Fibroblast of lung (primary cell): Measurements from ENCODE around the gene CTNND2. TPM values are rescaled to one million over a fixed set of nuclear protein-coding genes. Genes with fewer than 3 reads are reported as not detected.

Experiments used
- DNase-seq, 2 donors: peaks; one replicate each; pipeline versions ENCODE4 v3.0.0 to v3.0.0-alpha.2; 2010; ENCODE audit warnings: low read depth in 2 of 2
- H2AFZ ChIP-seq: 2 replicates; pipeline ENCODE4 v1.5.1; 2012; ENCODE audit warnings: low read length, control low read depth, inconsistent platforms
- H3K27ac ChIP-seq: 2 replicates; pipeline ENCODE4 v1.5.1; 2011; ENCODE audit warnings: low read length, control low read depth; ENCODE audit not compliant: insufficient read depth
- H3K27me3 ChIP-seq: 2 replicates; pipeline ENCODE4 v1.5.1; 2011; ENCODE audit warnings: mild to moderate bottlenecking, low read length; ENCODE audit not compliant: control insufficient read depth, insufficient read depth
- H3K36me3 ChIP-seq: 2 replicates; pipeline ENCODE4 v1.5.1; 2011; ENCODE audit warnings: low read length; ENCODE audit not compliant: control insufficient read depth, insufficient read depth
- H3K4me1 ChIP-seq: 2 replicates; pipeline ENCODE4 v1.5.1; 2011; ENCODE audit warnings: low read length; ENCODE audit not compliant: control insufficient read depth, insufficient read depth; ENCODE audit errors: extremely low read depth
- H3K4me2 ChIP-seq: 2 replicates; pipeline ENCODE4 v1.5.1; 2011; ENCODE audit warnings: low read length, control low read depth; ENCODE audit not compliant: insufficient read depth; ENCODE audit errors: extremely low read depth
- H3K4me3 ChIP-seq, 4 experiments: fragments of 200-600 bp in 1 of 4; sonication (generic) in 1 of 4; replicated peaks in 1 of 4; 2 replicates each; pipeline ENCODE4 v1.5.1; 2011 to 2016; ENCODE audit warnings: low read length in 4 of 4, low read depth in 3 of 4, mild to moderate bottlenecking in 3 of 4, control low read depth in 2 of 4, inconsistent platforms in 1 of 4, mixed read lengths in 1 of 4; ENCODE audit not compliant: insufficient read depth in 1 of 4; ENCODE audit errors: control extremely low read depth in 1 of 4
- H3K79me2 ChIP-seq: 2 replicates; pipeline ENCODE4 v1.5.1; 2012; ENCODE audit warnings: mild to moderate bottlenecking, low read length, inconsistent platforms; ENCODE audit not compliant: control insufficient read depth, insufficient read depth
- H3K9ac ChIP-seq: 2 replicates; pipeline ENCODE4 v1.5.1; 2011; ENCODE audit warnings: mild to moderate bottlenecking, low read length, control low read depth; ENCODE audit not compliant: insufficient read depth
- H3K9me3 ChIP-seq: 2 replicates; pipeline ENCODE4 v1.5.1; 2012; ENCODE audit warnings: low read depth, low read length; ENCODE audit not compliant: control insufficient read depth, insufficient read depth
- H4K20me1 ChIP-seq: 2 replicates; pipeline ENCODE4 v1.5.1; 2011; ENCODE audit warnings: low read length; ENCODE audit not compliant: control insufficient read depth, insufficient read depth; ENCODE audit errors: extremely low read depth
- EZH2 ChIP-seq: IDR thresholded peaks from 2 replicates; pipeline ENCODE4 v1.5.1; 2012; ENCODE audit warnings: low read length, control low read depth, mild to moderate bottlenecking; ENCODE audit errors: missing control alignments
- polyA plus RNA-seq, 2 donors: library from polyadenylated mRNA; depleted of rRNA in 1 of 2; stranded (reverse) in 1 of 2; unstranded in 1 of 2; fragments of >200 nt; gene quantifications; 2 replicates each; pipeline ENCODE4 v1.2.1, GENCODE V29; 2011 to 2012; ENCODE audit warnings: missing spikeins in 1 of 2
- total RNA-seq: library from RNA; depleted of rRNA; stranded (reverse); fragments of >200 nt; gene quantifications from 2 replicates; pipeline ENCODE4 v1.2.1, GENCODE V29; 2014
- TF ChIP-seq, protein P1 (sequence below), 2 donors: IDR thresholded peaks in 1 of 2; conservative IDR thresholded peaks in 1 of 2; 1 replicate in 1 of 2; 2 replicates in 1 of 2; pipeline ENCODE4 v1.5.1; 2011 to 2012; ENCODE audit warnings: low read length in 2 of 2, control low read depth in 1 of 2, inconsistent platforms in 1 of 2, low read depth in 1 of 2, mild to moderate bottlenecking in 1 of 2

The CTNND2 gene
- total and polyA plus RNA-seq, 2 donors (not counting 1 experiment from before 2014, with no cell fraction given) = not detected

DNA sequence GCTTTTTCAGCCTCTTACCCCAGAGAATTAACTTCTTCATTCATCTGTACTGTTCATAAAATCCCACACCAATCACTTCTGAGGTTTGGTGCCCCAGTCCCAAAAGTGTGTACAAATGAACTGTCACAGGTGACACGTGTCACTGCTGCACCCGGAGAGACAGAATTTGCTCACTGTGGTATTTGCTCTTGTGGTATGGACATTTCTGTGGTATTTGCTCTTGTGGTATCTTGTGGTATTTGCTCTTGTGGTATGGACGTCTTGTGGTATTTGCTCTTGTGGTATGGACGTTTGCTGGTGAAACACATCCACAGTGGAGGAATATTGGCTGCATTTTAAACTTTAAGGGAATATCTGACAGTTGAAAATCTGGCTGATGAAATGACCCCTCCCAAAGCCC lies 928.3 kb downstream of the CTNND2 start:
- peak in 1 of 2 donors; percentile 82 for DNase-seq
- Histone ChIP-seq H3K9me3 (no peaks in the 10 kb centered on the region), H3K27me3 (no peaks in the 10 kb centered on the region), H3K4me1 (no peaks in the 10 kb centered on the region), H3K4me3 (no peak overlapping the region), H3K27ac (no peak overlapping the region), H3K9ac (no peak overlapping the region), H3K79me2 (no peaks in the 10 kb centered on the region), H3K36me3 (no peaks in the 10 kb centered on the region), H3K4me2 (no peak overlapping the region), H2AFZ (no peak overlapping the region), H4K20me1 (no peaks in the 10 kb centered on the region)
- no peak for TF ChIP-seq EZH2
- TF ChIP-seq, protein P1, sequence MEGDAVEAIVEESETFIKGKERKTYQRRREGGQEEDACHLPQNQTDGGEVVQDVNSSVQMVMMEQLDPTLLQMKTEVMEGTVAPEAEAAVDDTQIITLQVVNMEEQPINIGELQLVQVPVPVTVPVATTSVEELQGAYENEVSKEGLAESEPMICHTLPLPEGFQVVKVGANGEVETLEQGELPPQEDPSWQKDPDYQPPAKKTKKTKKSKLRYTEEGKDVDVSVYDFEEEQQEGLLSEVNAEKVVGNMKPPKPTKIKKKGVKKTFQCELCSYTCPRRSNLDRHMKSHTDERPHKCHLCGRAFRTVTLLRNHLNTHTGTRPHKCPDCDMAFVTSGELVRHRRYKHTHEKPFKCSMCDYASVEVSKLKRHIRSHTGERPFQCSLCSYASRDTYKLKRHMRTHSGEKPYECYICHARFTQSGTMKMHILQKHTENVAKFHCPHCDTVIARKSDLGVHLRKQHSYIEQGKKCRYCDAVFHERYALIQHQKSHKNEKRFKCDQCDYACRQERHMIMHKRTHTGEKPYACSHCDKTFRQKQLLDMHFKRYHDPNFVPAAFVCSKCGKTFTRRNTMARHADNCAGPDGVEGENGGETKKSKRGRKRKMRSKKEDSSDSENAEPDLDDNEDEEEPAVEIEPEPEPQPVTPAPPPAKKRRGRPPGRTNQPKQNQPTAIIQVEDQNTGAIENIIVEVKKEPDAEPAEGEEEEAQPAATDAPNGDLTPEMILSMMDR (conservative IDR thresholded peaks at IDR 0.05 in 1 of 2, IDR thresholded peaks at IDR 0.05 in 1 of 2; ENCODE audit: low read depth in 1 of 2, low read length in 2 of 2) = no peak

DNA sequence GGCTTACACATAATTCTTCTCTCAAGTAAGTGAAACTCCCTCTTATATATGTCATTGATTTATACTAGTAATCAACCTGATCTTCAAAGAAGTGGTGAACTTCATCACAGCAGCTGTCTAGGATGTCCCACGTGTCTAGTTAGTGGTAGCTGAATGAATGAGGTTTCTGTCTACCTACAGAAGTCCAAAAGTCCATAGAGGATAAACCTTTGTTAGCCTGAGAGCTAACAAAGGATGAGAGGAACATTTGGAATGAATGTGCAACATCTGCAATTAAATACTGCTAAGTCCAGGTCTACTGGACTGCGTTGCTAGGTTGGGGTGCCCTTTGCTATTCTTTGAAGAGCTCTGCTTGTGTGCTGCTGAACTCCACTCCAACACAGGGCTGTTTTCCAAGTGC lies 929.4 kb downstream of the CTNND2 start:
- Histone ChIP-seq H3K79me2 (no peaks in the 10 kb centered on the region), H3K9me3 (no peaks in the 10 kb centered on the region), H3K4me3 (no peak overlapping the region), H3K4me1 (no peaks in the 10 kb centered on the region), H3K27ac (no peak overlapping the region), H2AFZ (no peak overlapping the region), H3K4me2 (no peak overlapping the region), H4K20me1 (no peaks in the 10 kb centered on the region), H3K36me3 (no peaks in the 10 kb centered on the region), H3K27me3 (no peaks in the 10 kb centered on the region), H3K9ac (no peak overlapping the region)
- no peak for DNase-seq
- no peak for TF ChIP-seq EZH2
- TF ChIP-seq, protein P1 (conservative IDR thresholded peaks at IDR 0.05 in 1 of 2, IDR thresholded peaks at IDR 0.05 in 1 of 2; ENCODE audit: low read depth in 1 of 2, low read length in 2 of 2) = no peak

DNA sequence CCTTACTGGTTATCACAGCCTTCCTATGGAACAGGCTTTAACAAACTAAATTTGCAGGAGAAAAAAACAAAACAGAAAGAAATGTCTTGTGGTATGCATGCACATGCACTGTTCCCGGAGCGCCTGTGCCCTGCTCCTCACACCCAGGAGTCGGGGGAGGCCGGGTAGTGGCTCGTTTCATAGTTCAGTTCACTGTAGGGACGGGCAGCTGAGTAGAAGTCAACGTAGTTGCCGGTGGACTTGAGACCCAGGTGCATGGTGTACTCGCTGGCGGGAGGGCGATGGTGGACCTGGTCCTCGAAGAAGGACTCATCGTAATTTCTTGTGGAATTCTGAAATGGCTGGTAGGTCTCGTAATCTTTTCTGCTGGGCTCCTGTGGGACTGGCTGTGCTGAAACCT lies 930.9 kb downstream of the CTNND2 start:
- H2AFZ ChIP-seq = no peak overlapping the region
- no peak overlapping the region for H3K4me3 ChIP-seq
- H3K4me1 ChIP-seq = no peaks in the 10 kb centered on the region
- no peaks in the 10 kb centered on the region for H3K9me3 ChIP-seq
- no peaks in the 10 kb centered on the region for H3K79me2 ChIP-seq
- H3K36me3 ChIP-seq = no peaks in the 10 kb centered on the region
- no peak for DNase-seq
- H3K27me3 ChIP-seq = peaks cover 3% of the 10 kb centered on the region
- H3K27ac ChIP-seq = no peak overlapping the region
- no peaks in the 10 kb centered on the region for H4K20me1 ChIP-seq
- TF ChIP-seq, protein P1 (conservative IDR thresholded peaks at IDR 0.05 in 1 of 2, IDR thresholded peaks at IDR 0.05 in 1 of 2; ENCODE audit: low read depth in 1 of 2, low read length in 2 of 2) = no peak
- TF ChIP-seq EZH2 = no peak
- no peak overlapping the region for H3K4me2 ChIP-seq
- H3K9ac ChIP-seq = no peak overlapping the region
